ENCODE measurements around the gene ABCC3.

DNA sequence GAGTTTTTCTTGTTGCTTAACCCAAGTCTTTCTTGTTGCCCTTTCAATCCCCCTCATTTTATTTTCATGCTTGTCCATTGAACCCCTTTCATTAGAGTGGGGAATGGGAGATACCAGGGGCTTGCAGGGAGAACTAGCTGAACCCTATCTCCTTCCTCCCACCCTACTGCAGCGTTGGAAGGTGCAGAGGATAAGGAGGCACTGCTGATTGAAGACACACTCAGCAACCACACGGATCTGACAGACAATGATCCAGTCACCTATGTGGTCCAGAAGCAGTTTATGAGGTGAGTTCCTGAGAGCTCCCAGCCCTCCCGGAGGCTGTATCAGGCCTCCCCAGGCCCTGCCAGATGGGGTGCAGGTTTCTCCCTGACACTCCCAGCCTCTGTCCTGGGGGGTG lies 40.5 kb downstream of the ABCC3 start:
- no peak for TF ChIP-seq POLR2A (IDR thresholded peaks at IDR 0.05)
- TF ChIP-seq, protein P1, sequence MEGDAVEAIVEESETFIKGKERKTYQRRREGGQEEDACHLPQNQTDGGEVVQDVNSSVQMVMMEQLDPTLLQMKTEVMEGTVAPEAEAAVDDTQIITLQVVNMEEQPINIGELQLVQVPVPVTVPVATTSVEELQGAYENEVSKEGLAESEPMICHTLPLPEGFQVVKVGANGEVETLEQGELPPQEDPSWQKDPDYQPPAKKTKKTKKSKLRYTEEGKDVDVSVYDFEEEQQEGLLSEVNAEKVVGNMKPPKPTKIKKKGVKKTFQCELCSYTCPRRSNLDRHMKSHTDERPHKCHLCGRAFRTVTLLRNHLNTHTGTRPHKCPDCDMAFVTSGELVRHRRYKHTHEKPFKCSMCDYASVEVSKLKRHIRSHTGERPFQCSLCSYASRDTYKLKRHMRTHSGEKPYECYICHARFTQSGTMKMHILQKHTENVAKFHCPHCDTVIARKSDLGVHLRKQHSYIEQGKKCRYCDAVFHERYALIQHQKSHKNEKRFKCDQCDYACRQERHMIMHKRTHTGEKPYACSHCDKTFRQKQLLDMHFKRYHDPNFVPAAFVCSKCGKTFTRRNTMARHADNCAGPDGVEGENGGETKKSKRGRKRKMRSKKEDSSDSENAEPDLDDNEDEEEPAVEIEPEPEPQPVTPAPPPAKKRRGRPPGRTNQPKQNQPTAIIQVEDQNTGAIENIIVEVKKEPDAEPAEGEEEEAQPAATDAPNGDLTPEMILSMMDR (IDR thresholded peaks at IDR 0.05) = no peak

Data from Peyer's patch (tissue), 4 donors.